Right cardiac atrium (tissue), 5 donors: ENCODE measurements around the gene TXNDC17. TPM values are rescaled to one million over a fixed set of nuclear protein-coding genes. Genes with fewer than 3 reads are reported as not detected.
"Not testable (repeated sequence)": the region's sequence is repeated elsewhere in the genome, so short reads cannot be mapped to it uniquely, and the experiment has no call there.

Experiments used
- ATAC-seq, 2 donors: fragments of 200-7000 bp; cut with Tn5 transposase; one replicate each; pipeline versions ENCODE4 v1.8.0 to v1.9.1; 2020; ENCODE audit warnings: moderate library complexity in 2 of 2, mild to moderate bottlenecking in 1 of 2
- DNase-seq, 3 donors: peaks; one replicate each; pipeline ENCODE4 v3.0.0-alpha.2; 2020
- H3K27ac ChIP-seq: one replicate; pipeline ENCODE4 v1.5.1; 2013; ENCODE audit warnings: mild to moderate bottlenecking, low read length, control low read depth, moderate library complexity
- H3K27me3 ChIP-seq: one replicate; pipeline ENCODE4 v1.6.1; 2013; ENCODE audit not compliant: control insufficient read depth, insufficient read depth
- H3K4me1 ChIP-seq: one replicate; pipeline ENCODE4 v1.6.1; 2013; ENCODE audit warnings: low read length; ENCODE audit not compliant: control insufficient read depth, insufficient read depth
- H3K4me3 ChIP-seq: one replicate; pipeline ENCODE4 v1.5.1; 2013; ENCODE audit warnings: low read length, control low read depth
- H3K9me3 ChIP-seq: one replicate; pipeline ENCODE4 v1.6.1; 2013; ENCODE audit warnings: low read length; ENCODE audit not compliant: control insufficient read depth
- WGBS: extraction: QIAGEN DNeasy Blood & Tissue Kit; methylation state at CpG from one replicate; pipeline ENCODE4 v1.1.7; 2013; 5-methylcytosine and 5-hydroxymethylcytosine counted together
- intact Hi-C, 4 donors: fragments of 100-400 bp; cut with DNase I; formaldehyde crosslinking; loops; one replicate each; pipeline versions ENCODE4 v1.11.0 to v1.14.0; 2022 to 2023
- microRNA-seq, 2 donors: library from miRNA; unstranded; fragments of <30 nt; microRNA quantifications; one replicate each; pipeline ENCODE4 v1.2.0, GENCODE V29; 2020 to 2021
- polyA plus RNA-seq: library from polyadenylated mRNA; stranded (reverse); fragments of 200-250 nt; gene quantifications from one replicate; pipeline ENCODE4 v1.2.3, GENCODE V29; 2013
- total RNA-seq, 4 donors: library from RNA; stranded (reverse); fragmentation: NEBNext Ultra II Directional; extraction: Animal tissue kit (Norgen Biotek cat#: 25700); gene quantifications; one replicate each; pipeline ENCODE4 v1.2.1, GENCODE V29; 2021
- donor health status: healthy with polysubstance abuse.
- donor health status: DM: no; HTN: yes; CAD: no.
- donor health status: DM: no; HTN: no; CAD: no.
- donor health status: DM: no; HTN: yes; CAD: no; lungs with severe emphysema.
- donor health status: DM: yes; HTN: yes; CAD: no.

TXNDC17 gene
- total and polyA plus RNA-seq, 5 donors = 40.3 to 129 (median 50.4) TPM

GRCh38 chr17:6684460-6684783 is 43.6 kb downstream of the TXNDC17 start:
- Histone ChIP-seq H3K4me1 (no peaks in the 10 kb centered on the region), H3K27me3 (no peaks in the 10 kb centered on the region), H3K9me3 (no peaks in the 10 kb centered on the region), H3K27ac (no peak overlapping the region), H3K4me3 (no peak overlapping the region)
- no peak for ATAC-seq
- intact Hi-C loops = no loop called here
- no peak for DNase-seq
- 49% methylated on average over 7 of the region's 7 CpGs for WGBS

- H3K4me3 ChIP-seq = no peak overlapping the region
- DNase-seq = no peak
- no peak overlapping the region for H3K27ac ChIP-seq
- 76% methylated on average over 14 of the region's 14 CpGs for WGBS
- intact Hi-C loops = no loop called here
- H3K27me3 ChIP-seq = no peaks in the 10 kb centered on the region
- ATAC-seq = no peak
- H3K4me1 ChIP-seq = no peaks in the 10 kb centered on the region
- no peaks in the 10 kb centered on the region for H3K9me3 ChIP-seq
These were observed 44.3 kb downstream of the TXNDC17 start for GRCh38 chr17:6684881-6685767.

GRCh38 chr17:6686026-6686425 is 45.2 kb downstream of the TXNDC17 start:
- no peaks in the 10 kb centered on the region for H3K27me3 ChIP-seq
- no peaks in the 10 kb centered on the region for H3K9me3 ChIP-seq
- no peak overlapping the region for H3K4me3 ChIP-seq
- DNase-seq (no peak), ATAC-seq (no peak)
- intact Hi-C loops = no loop called here
- 82% methylated on average over 4 of the region's 4 CpGs for WGBS
- no peak overlapping the region for H3K27ac ChIP-seq
- no peaks in the 10 kb centered on the region for H3K4me1 ChIP-seq

GRCh38 chr17:6688944-6689343 is 48.1 kb downstream of the TXNDC17 start:
- Histone ChIP-seq H3K4me3 (no peak overlapping the region), H3K9me3 (no peaks in the 10 kb centered on the region), H3K4me1 (no peaks in the 10 kb centered on the region), H3K27ac (no peak overlapping the region), H3K27me3 (no peaks in the 10 kb centered on the region)
- intact Hi-C loops = no loop called here
- DNase-seq (no peak), ATAC-seq (no peak)
- 89% methylated on average over 9 of the region's 9 CpGs for WGBS

GRCh38 chr17:6690641-6691040 is 49.8 kb downstream of the TXNDC17 start:
- ATAC-seq (no peak), DNase-seq (no peak)
- no peaks in the 10 kb centered on the region for H3K27me3 ChIP-seq
- WGBS = 81% methylated on average over 11 of the region's 11 CpGs
- intact Hi-C loops = no loop called here
- no peaks in the 10 kb centered on the region for H3K9me3 ChIP-seq
- no peaks in the 10 kb centered on the region for H3K4me1 ChIP-seq
- H3K4me3 ChIP-seq = no peak overlapping the region
- no peak overlapping the region for H3K27ac ChIP-seq

- H3K4me1 ChIP-seq = no peaks in the 10 kb centered on the region
- no peaks in the 10 kb centered on the region for H3K9me3 ChIP-seq
- no peak overlapping the region for H3K27ac ChIP-seq
- intact Hi-C loops = no loop called here
- WGBS = 81% methylated on average over 3 of the region's 3 CpGs
- no peak for DNase-seq
- no peak for ATAC-seq
- no peaks in the 10 kb centered on the region for H3K27me3 ChIP-seq
- H3K4me3 ChIP-seq = no peak overlapping the region
These were observed 50.7 kb downstream of the TXNDC17 start for GRCh38 chr17:6691546-6691945.

GRCh38 chr17:6691958-6692357 is 51.1 kb downstream of the TXNDC17 start:
- WGBS = 60% methylated on average over 6 of the region's 6 CpGs
- DNase-seq, ATAC-seq, H3K4me3 ChIP-seq, intact Hi-C loops, H3K27me3 ChIP-seq, H3K9me3 ChIP-seq, H3K27ac ChIP-seq, H3K4me1 ChIP-seq: not testable (repeated sequence)

Small RNAs within 50 kb of the gene (microRNA-seq; reads per million reads assigned to microRNA genes)
- gene MIR4520-1 (0 reads per million in 2 donors), gene MIR4520-2 (0 reads per million in 2 donors)

Other genes with a start within 250 kb of the TXNDC17 start
- gene AIPL1, start 205.9 kb upstream of the TXNDC17 start, total RNA-seq = not detected
- not detected for gene AIPL1, start 205.9 kb upstream of the TXNDC17 start, polyA plus RNA-seq
- gene PIMREG, start 196.6 kb upstream of the TXNDC17 start, total RNA-seq = under 1 TPM in 3 of 4 donors, not detected in 1; 0.38 to 0.54 (median 0.49) TPM
- 0.18 TPM for gene PIMREG, start 196.6 kb upstream of the TXNDC17 start, polyA plus RNA-seq
- gene PITPNM3, start 84.5 kb upstream of the TXNDC17 start, total RNA-seq = 1 to 10 TPM in 3 of 4 donors, under 1 TPM in 1; 0.95 to 3.4 (median 2.4) TPM
- gene PITPNM3, start 84.5 kb upstream of the TXNDC17 start, polyA plus RNA-seq = 3.0 TPM
- gene KIAA0753, start 349 bp upstream of the TXNDC17 start, total RNA-seq = 1 to 10 TPM; 5.8 to 9.0 (median 6.6) TPM
- 2.9 TPM for gene KIAA0753, start 349 bp upstream of the TXNDC17 start, polyA plus RNA-seq
- gene MED31, start 10.5 kb downstream of the TXNDC17 start, total RNA-seq = 10 to 100 TPM; 14.0 to 20.4 (median 15.7) TPM
- gene MED31, start 10.5 kb downstream of the TXNDC17 start, polyA plus RNA-seq = 24.1 TPM
- gene C17orf100, start 10.7 kb downstream of the TXNDC17 start, total RNA-seq = under 1 TPM; 0.47 to 0.91 (median 0.63) TPM
- 1.0 TPM for gene C17orf100, start 10.7 kb downstream of the TXNDC17 start, polyA plus RNA-seq
- not detected for gene SLC13A5, start 72.3 kb downstream of the TXNDC17 start, total RNA-seq
- not detected for gene SLC13A5, start 72.3 kb downstream of the TXNDC17 start, polyA plus RNA-seq
- 10 to 100 TPM; 22.5 to 43.9 (median 31.3) TPM for gene XAF1, start 115.0 kb downstream of the TXNDC17 start, total RNA-seq
- gene XAF1, start 115.0 kb downstream of the TXNDC17 start, polyA plus RNA-seq = 31.1 TPM
- under 1 TPM in 1 of 4 donors, not detected in 3; 0.20 TPM for gene FBXO39, start 135.2 kb downstream of the TXNDC17 start, total RNA-seq
- gene FBXO39, start 135.2 kb downstream of the TXNDC17 start, polyA plus RNA-seq = 0.16 TPM
- not detected for gene TEKT1, start 190.7 kb downstream of the TXNDC17 start, total RNA-seq
- gene TEKT1, start 190.7 kb downstream of the TXNDC17 start, polyA plus RNA-seq = not detected